Brain microvascular endothelial cell (primary cell): ENCODE results near the gene EIF2D.

Source experiments
- DNase-seq: peaks from one replicate; pipeline ENCODE4 v3.0.0-alpha.2; 2020
- H3K27ac ChIP-seq: fragments of 250-450 bp; sonication (Bioruptor Pico); 2 replicates; pipeline ENCODE4 v1.5.1; 2020; ENCODE audit warnings: mild to moderate bottlenecking, moderate library complexity
- H3K27me3 ChIP-seq: fragments of 250-450 bp; sonication (Bioruptor Pico); replicated peaks from 2 replicates; pipeline ENCODE4 v1.5.1; 2020; ENCODE audit warnings: mild to moderate bottlenecking
- H3K36me3 ChIP-seq: fragments of 250-450 bp; sonication (Bioruptor Pico); replicated peaks from 2 replicates; pipeline ENCODE4 v1.5.1; 2020; ENCODE audit warnings: mild to moderate bottlenecking
- H3K4me3 ChIP-seq: 2 replicates; pipeline ENCODE4 v1.5.1; 2011; ENCODE audit warnings: low read depth, mild to moderate bottlenecking, control low read depth, low read length, moderate library complexity
- CTCF ChIP-seq: IDR thresholded peaks from 2 replicates; pipeline ENCODE4 v1.5.1; 2011; ENCODE audit warnings: low read depth, mild to moderate bottlenecking, moderate library complexity, low read length, control low read depth, inconsistent platforms; ENCODE audit errors: missing control alignments
- in situ Hi-C: cut with HindIII; loops from 2 replicates; pipeline ENCODE4 v1.10.0; 2017; ENCODE audit warnings: low sequenced_read_pairs, low pct_ligation_motif_present

EIF2D gene

GRCh38 chr1:206573762-206574161, 38.5 kb downstream of the EIF2D start:
- Histone ChIP-seq H3K27me3 (no peaks in the 10 kb centered on the region), H3K27ac (no peak overlapping the region), H3K4me3 (no peak overlapping the region), H3K36me3 (no peaks in the 10 kb centered on the region)
- in situ Hi-C loops, result no loop called here
- TF ChIP-seq CTCF, result no peak
- no peak for DNase-seq

GRCh38 chr1:206573319-206573718, 38.9 kb downstream of the EIF2D start:
- TF ChIP-seq CTCF, result no peak
- in situ Hi-C loops, result no loop called here
- H3K27ac ChIP-seq, result no peak overlapping the region
- no peaks in the 10 kb centered on the region for H3K36me3 ChIP-seq
- no peak overlapping the region for H3K4me3 ChIP-seq
- DNase-seq, result no peak
- no peaks in the 10 kb centered on the region for H3K27me3 ChIP-seq

DNA sequence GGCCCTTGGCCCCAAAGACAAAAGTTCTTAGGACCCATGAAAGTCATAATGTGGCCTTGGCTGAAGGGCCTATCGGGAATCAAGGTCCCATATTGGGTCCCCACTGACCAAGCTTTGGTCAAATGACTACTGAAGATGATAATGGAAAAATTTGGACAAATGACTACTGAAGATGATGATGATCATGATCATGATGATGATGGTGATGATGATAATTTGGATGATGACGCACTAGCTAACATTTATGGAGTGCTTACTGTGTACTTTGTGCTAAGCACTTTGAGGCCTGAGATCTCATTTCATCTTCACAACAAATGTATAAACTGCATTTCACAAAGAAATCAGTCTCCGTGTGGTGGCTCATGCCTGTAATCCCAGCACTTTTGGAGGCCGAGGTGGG, 39.4 kb downstream of the EIF2D start:
- no peaks in the 10 kb centered on the region for H3K36me3 ChIP-seq
- no peak overlapping the region for H3K4me3 ChIP-seq
- no peak for DNase-seq
- no peak for TF ChIP-seq CTCF
- in situ Hi-C loops, result no loop called here
- H3K27me3 ChIP-seq, result no peaks in the 10 kb centered on the region
- no peak overlapping the region for H3K27ac ChIP-seq

- Histone ChIP-seq H3K27me3 (no peaks in the 10 kb centered on the region), H3K4me3 (no peak overlapping the region), H3K27ac (no peak overlapping the region), H3K36me3 (no peaks in the 10 kb centered on the region)
- DNase-seq, result no peak
- no peak for TF ChIP-seq CTCF
- in situ Hi-C loops, result no loop called here
Measured at GRCh38 chr1:206570529-206570928, 41.7 kb downstream of the EIF2D start.

GRCh38 chr1:206569556-206569955, 42.7 kb downstream of the EIF2D start:
- Histone ChIP-seq H3K36me3 (no peaks in the 10 kb centered on the region), H3K27me3 (no peaks in the 10 kb centered on the region), H3K4me3 (no peak overlapping the region), H3K27ac (no peak overlapping the region)
- in situ Hi-C loops, result no loop called here
- DNase-seq, result no peak
- TF ChIP-seq CTCF, result no peak

DNA sequence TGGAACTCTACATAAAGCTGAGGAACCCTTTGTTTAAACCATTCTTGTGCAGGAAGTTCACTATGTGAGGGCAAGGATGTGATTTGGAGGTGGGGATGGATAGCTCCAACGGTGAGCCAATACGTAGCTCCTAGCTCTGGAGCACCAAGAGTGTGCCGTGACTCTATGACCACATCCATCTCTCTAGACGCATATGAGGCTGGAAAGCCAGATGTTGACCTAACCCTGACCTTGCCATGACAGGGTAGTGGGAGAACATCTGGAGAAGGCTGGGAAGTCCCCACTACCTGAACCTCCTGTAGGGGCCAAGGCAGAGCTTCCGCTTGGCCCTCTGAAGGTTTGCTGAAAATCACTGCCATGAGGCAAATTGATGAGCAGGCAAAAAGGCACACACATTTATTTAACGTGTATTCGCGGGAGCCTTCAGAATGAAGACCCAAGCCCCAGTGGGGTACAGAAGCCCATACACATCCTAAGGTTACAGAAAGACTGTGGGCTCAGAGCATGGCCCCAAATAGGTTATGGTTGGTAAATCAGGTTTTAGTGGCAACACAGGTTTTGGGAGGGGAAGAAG, 43.4 kb downstream of the EIF2D start:
- in situ Hi-C loops, result no loop called here
- DNase-seq, result no peak
- no peak overlapping the region for H3K4me3 ChIP-seq
- TF ChIP-seq CTCF, result no peak
- no peaks in the 10 kb centered on the region for H3K36me3 ChIP-seq
- no peaks in the 10 kb centered on the region for H3K27me3 ChIP-seq
- H3K27ac ChIP-seq, result no peak overlapping the region
